ENCODE results near the gene SECISBP2L. TPM values are rescaled to one million over a fixed set of nuclear protein-coding genes. Genes with fewer than 3 reads are reported as not detected.

Gene SECISBP2L
- total RNA-seq, 1 donor from 2014 or later: 9.7 TPM

DNA sequence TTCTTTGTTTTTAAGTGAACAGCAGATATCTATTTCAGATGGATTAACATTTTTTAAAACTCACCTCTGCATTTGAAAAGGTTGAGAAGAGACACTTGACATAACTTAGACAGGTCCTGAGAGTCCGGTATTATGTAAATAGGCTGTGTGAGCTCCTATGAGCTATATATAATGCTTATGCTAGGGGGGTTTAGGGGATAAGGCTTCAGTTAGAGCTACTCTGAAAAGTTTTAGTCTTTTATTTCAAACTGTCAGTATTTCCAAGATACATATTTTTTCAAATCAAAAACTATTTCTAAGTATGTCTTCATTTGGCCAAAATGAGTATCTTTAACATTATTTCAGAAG, 99.4 kb downstream of the SECISBP2L start:
- H3K4me3 ChIP-seq: peak overlapping the region in 1 of 2 donors; percentile 13
- TF ChIP-seq, protein P1, sequence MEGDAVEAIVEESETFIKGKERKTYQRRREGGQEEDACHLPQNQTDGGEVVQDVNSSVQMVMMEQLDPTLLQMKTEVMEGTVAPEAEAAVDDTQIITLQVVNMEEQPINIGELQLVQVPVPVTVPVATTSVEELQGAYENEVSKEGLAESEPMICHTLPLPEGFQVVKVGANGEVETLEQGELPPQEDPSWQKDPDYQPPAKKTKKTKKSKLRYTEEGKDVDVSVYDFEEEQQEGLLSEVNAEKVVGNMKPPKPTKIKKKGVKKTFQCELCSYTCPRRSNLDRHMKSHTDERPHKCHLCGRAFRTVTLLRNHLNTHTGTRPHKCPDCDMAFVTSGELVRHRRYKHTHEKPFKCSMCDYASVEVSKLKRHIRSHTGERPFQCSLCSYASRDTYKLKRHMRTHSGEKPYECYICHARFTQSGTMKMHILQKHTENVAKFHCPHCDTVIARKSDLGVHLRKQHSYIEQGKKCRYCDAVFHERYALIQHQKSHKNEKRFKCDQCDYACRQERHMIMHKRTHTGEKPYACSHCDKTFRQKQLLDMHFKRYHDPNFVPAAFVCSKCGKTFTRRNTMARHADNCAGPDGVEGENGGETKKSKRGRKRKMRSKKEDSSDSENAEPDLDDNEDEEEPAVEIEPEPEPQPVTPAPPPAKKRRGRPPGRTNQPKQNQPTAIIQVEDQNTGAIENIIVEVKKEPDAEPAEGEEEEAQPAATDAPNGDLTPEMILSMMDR (IDR thresholded peaks at IDR 0.05): no peak
- intact Hi-C loops (cut with DNase I): loop anchor here (5.0 kb wide), 1 partner anchor 155 kb away; no protein-coding TSS in a partner anchor
- H3K27me3 ChIP-seq: no peaks in the 10 kb centered on the region
- DNase-seq (ENCODE audit: low spot score in 2 of 2): no peak
- H3K27ac ChIP-seq: peak overlapping the region; percentile 66 to 80
- H3K36me3 ChIP-seq: no peaks in the 10 kb centered on the region
- peaks cover 2 to 8% of the 10 kb centered on the region in 2 donors for H3K4me1 ChIP-seq
- H3K9me3 ChIP-seq: no peaks in the 10 kb centered on the region

- no peaks in the 10 kb centered on the region for H3K27me3 ChIP-seq
- intact Hi-C loops (cut with DNase I): loop anchor here (5.0 kb wide), 1 partner anchor 156 kb away; no protein-coding TSS in a partner anchor
- no peaks in the 10 kb centered on the region for H3K9me3 ChIP-seq
- H3K27ac ChIP-seq: peak overlapping the region; percentile 66 to 80
- no peaks in the 10 kb centered on the region for H3K36me3 ChIP-seq
- DNase-seq (ENCODE audit: low spot score in 2 of 2): no peak
- TF ChIP-seq, protein P1 (IDR thresholded peaks at IDR 0.05): no peak
- H3K4me1 ChIP-seq: peaks cover 2 to 8% of the 10 kb centered on the region in 2 donors
- peak overlapping the region in 1 of 2 donors; percentile 13 for H3K4me3 ChIP-seq
These were observed 100.0 kb downstream of the SECISBP2L start for GRCh38 chr15:48946074-48946839.

DNA sequence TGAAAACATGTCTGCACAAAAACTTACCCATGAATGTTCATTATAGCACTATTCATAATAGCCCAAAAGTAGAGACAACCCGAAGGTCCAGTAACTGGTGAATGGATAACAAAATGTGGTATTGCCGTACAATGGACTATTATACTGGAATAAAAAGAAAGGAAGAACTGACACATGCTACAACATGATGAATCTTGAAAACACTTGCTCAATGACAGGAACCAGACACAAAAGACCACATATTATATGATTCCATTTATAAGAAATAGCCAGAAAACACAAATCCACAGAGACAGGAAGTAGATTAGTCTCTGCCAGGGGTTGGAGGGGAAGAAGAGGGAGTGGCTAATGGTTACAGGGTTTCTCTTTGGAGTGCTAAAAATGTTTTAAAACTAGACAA, 100.9 kb downstream of the SECISBP2L start:
- no peak for DNase-seq (ENCODE audit: low spot score in 2 of 2)
- peaks cover 2 to 8% of the 10 kb centered on the region in 2 donors for H3K4me1 ChIP-seq
- H3K36me3 ChIP-seq: no peaks in the 10 kb centered on the region
- intact Hi-C loops (cut with DNase I): loop anchor here (5.0 kb wide), 1 partner anchor 157 kb away; no protein-coding TSS in a partner anchor
- TF ChIP-seq, protein P1 (IDR thresholded peaks at IDR 0.05): no peak
- H3K4me3 ChIP-seq: no peak overlapping the region
- no peaks in the 10 kb centered on the region for H3K9me3 ChIP-seq
- H3K27me3 ChIP-seq: no peaks in the 10 kb centered on the region
- H3K27ac ChIP-seq: peak overlapping the region; percentile 36 to 80

- TF ChIP-seq, protein P1 (IDR thresholded peaks at IDR 0.05): no peak
- no peak overlapping the region for H3K27ac ChIP-seq
- intact Hi-C loops (cut with DNase I): no loop called here
- peaks cover 2 to 4% of the 10 kb centered on the region in 2 donors for H3K4me1 ChIP-seq
- no peak for DNase-seq (ENCODE audit: low spot score in 2 of 2)
- H3K4me3 ChIP-seq: no peak overlapping the region
- H3K27me3 ChIP-seq: no peaks in the 10 kb centered on the region
- no peaks in the 10 kb centered on the region for H3K9me3 ChIP-seq
- no peaks in the 10 kb centered on the region for H3K36me3 ChIP-seq
These were observed 104.3 kb downstream of the SECISBP2L start for GRCh38 chr15:48941904-48942303.

- peaks cover 0 to 2% of the 10 kb centered on the region in 2 donors for H3K4me1 ChIP-seq
- TF ChIP-seq, protein P1 (IDR thresholded peaks at IDR 0.05): no peak
- intact Hi-C loops (cut with DNase I): no loop called here
- H3K27me3 ChIP-seq: no peaks in the 10 kb centered on the region
- DNase-seq (ENCODE audit: low spot score in 2 of 2): no peak
- H3K27ac ChIP-seq: no peak overlapping the region
- H3K36me3 ChIP-seq: no peaks in the 10 kb centered on the region
- H3K9me3 ChIP-seq: no peaks in the 10 kb centered on the region
- no peak overlapping the region for H3K4me3 ChIP-seq
These were observed 105.7 kb downstream of the SECISBP2L start for GRCh38 chr15:48940508-48940907.
